Thyroid gland (tissue), 4 donors: Measurements from ENCODE around the gene GRAPL.
"Not testable (repeated sequence)": the region's sequence is repeated elsewhere in the genome, so short reads cannot be mapped to it uniquely, and the experiment has no call there.

ENCODE experiments used
- POLR2A ChIP-seq, 2 donors: fragments of 450-650 bp; IDR thresholded peaks; one replicate each; pipeline ENCODE4 v1.6.1; 2017; ENCODE audit warnings: antibody characterized with exemption in 2 of 2, mild to moderate bottlenecking in 2 of 2, moderate library complexity in 1 of 2
- TF ChIP-seq, protein P1 (sequence below), 6 experiments: fragments of 200-600 bp in 3 of 6; fragments of 450-650 bp in 3 of 6; sonication (generic) in 3 of 6; IDR thresholded peaks; one replicate each; pipeline ENCODE4 v1.5.1; 2016 to 2019; ENCODE audit warnings: antibody characterized with exemption in 6 of 6, mild to moderate bottlenecking in 2 of 6, inconsistent platforms in 1 of 6, moderate library complexity in 1 of 6

DNA sequence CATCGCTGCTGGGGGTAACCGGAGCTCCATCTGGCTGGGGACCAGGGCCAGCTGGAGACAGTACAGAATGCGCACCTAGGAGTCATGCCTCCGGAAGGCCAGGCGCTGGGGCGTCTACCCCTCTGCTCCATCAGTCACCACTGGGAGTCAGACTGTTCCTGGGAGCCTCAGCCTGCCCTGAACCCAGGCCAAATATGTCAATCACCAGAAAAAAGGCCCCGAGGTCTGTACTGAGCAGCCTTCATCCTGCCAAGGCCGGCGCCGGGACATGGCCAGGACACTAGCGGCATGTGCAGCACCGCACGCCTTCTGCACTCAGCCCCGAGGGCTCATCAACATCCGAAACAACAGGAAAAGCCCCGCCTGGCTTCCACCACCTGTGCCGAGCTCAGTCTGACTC, 8.7 kb downstream of the GRAPL start:
- TF ChIP-seq POLR2A (IDR thresholded peaks at IDR 0.05) = not testable (repeated sequence)
- TF ChIP-seq, protein P1, sequence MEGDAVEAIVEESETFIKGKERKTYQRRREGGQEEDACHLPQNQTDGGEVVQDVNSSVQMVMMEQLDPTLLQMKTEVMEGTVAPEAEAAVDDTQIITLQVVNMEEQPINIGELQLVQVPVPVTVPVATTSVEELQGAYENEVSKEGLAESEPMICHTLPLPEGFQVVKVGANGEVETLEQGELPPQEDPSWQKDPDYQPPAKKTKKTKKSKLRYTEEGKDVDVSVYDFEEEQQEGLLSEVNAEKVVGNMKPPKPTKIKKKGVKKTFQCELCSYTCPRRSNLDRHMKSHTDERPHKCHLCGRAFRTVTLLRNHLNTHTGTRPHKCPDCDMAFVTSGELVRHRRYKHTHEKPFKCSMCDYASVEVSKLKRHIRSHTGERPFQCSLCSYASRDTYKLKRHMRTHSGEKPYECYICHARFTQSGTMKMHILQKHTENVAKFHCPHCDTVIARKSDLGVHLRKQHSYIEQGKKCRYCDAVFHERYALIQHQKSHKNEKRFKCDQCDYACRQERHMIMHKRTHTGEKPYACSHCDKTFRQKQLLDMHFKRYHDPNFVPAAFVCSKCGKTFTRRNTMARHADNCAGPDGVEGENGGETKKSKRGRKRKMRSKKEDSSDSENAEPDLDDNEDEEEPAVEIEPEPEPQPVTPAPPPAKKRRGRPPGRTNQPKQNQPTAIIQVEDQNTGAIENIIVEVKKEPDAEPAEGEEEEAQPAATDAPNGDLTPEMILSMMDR (IDR thresholded peaks at IDR 0.05) = not testable (repeated sequence)
